Measurements from ENCODE around the gene HLA-DPA1. TPM values are rescaled to one million over a fixed set of nuclear protein-coding genes. Genes with fewer than 3 reads are reported as not detected.

The HLA-DPA1 gene
- total and polyA plus RNA-seq, 7 donors = 10.7 to 52.6 (median 13.8) TPM

GRCh38 chr6:33034554-33034953 is 38.9 kb downstream of the HLA-DPA1 start:
- DNase-seq (no peak), ATAC-seq (no peak)
- H3K36me3 ChIP-seq (ENCODE audit: insufficient read depth in 1 of 2, low read depth in 1 of 2) = no peaks in the 10 kb centered on the region
- TF ChIP-seq CTCF (IDR thresholded peaks at IDR 0.05) = no peak
- 94 to 100% (median 100%) methylated on average over 1 of the region's 1 CpG for WGBS, 3 donors
- no peak overlapping the region for H3K27ac ChIP-seq
- peaks cover 0 to 9% (median 8%) of the 10 kb centered on the region in 3 donors for H3K27me3 ChIP-seq (ENCODE audit: insufficient read depth in 3 of 3, low read length in 2 of 3)
- H3K4me1 ChIP-seq = no peaks in the 10 kb centered on the region
- H3K9me3 ChIP-seq = peaks cover 10% of the 10 kb centered on the region
- no peak overlapping the region for H3K4me3 ChIP-seq
- intact Hi-C loops (cut with DNase I) = no loop called here

DNA sequence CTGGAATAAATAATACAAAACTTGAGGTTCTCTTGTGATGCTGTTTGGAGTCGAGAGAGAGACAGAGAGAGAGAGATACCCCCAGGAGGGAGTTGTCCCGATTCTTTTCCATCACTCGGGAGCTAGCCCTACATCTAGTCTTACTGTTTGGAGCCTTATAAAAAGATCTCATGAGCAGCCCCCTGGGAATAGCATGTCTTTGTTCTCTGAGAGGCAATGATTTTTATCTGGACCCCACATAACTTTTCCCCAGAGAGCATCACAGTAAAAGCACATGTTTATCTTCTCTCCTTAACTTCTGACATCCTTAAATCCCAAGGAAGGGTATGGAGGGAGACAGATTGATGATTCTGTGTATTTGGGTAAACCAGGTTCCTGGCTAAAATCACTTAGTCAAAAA is 43.2 kb downstream of the HLA-DPA1 start:
- ATAC-seq (no peak), DNase-seq (no peak)
- intact Hi-C loops (cut with DNase I) = no loop called here
- H3K4me3 ChIP-seq = no peak overlapping the region
- H3K4me1 ChIP-seq = no peaks in the 10 kb centered on the region
- 33 to 54% (median 41%) methylated on average over 3 of the region's 3 CpGs for WGBS, 3 donors
- peaks cover 5% of the 10 kb centered on the region for H3K9me3 ChIP-seq
- H3K27me3 ChIP-seq (ENCODE audit: insufficient read depth in 3 of 3, low read length in 2 of 3) = peaks cover 0 to 9% (median 5%) of the 10 kb centered on the region in 3 donors
- TF ChIP-seq CTCF (IDR thresholded peaks at IDR 0.05) = no peak
- peak overlapping the region; percentile 41 for H3K27ac ChIP-seq
- no peaks in the 10 kb centered on the region for H3K36me3 ChIP-seq (ENCODE audit: insufficient read depth in 1 of 2, low read depth in 1 of 2)

- Histone ChIP-seq H3K27ac (peak overlapping the region; percentile 51), H3K27me3 (ENCODE audit: insufficient read depth in 3 of 3, low read length in 2 of 3) (peaks cover 0 to 5% (median 4%) of the 10 kb centered on the region in 3 donors), H3K9me3 (no peaks in the 10 kb centered on the region), H3K4me1 (no peaks in the 10 kb centered on the region), H3K4me3 (no peak overlapping the region), H3K36me3 (ENCODE audit: insufficient read depth in 1 of 2, low read depth in 1 of 2) (no peaks in the 10 kb centered on the region)
- intact Hi-C loops (cut with DNase I) = no loop called here
- 43 to 60% (median 46%) methylated on average over 6 of the region's 6 CpGs for WGBS, 3 donors
- DNase-seq = no peak
- TF ChIP-seq CTCF (IDR thresholded peaks at IDR 0.05) = no peak
- peak in 1 of 4 donors; percentile 51 for ATAC-seq
Observed at GRCh38 chr6:33029328-33030184, 43.9 kb downstream of the HLA-DPA1 start.

GRCh38 chr6:33028220-33028849 is 45.1 kb downstream of the HLA-DPA1 start:
- ATAC-seq (no peak), DNase-seq (no peak)
- Histone ChIP-seq H3K27ac (peak overlapping the region; percentile 51), H3K27me3 (ENCODE audit: insufficient read depth in 3 of 3, low read length in 2 of 3) (peaks cover 0 to 5% (median 0%) of the 10 kb centered on the region in 3 donors), H3K4me3 (no peak overlapping the region), H3K9me3 (no peaks in the 10 kb centered on the region), H3K4me1 (no peaks in the 10 kb centered on the region), H3K36me3 (ENCODE audit: insufficient read depth in 1 of 2, low read depth in 1 of 2) (no peaks in the 10 kb centered on the region)
- WGBS, 3 donors = 21 to 46% (median 24%) methylated on average over 1 of the region's 1 CpG
- TF ChIP-seq CTCF (IDR thresholded peaks at IDR 0.05) = no peak
- intact Hi-C loops (cut with DNase I) = no loop called here
